ENCODE results near the gene PRDM11. TPM values are rescaled to one million over a fixed set of nuclear protein-coding genes. Genes with fewer than 3 reads are reported as not detected.

PRDM11 gene
- total RNA-seq, 2 experiments from 2014 or later = 2.5 to 3.4 TPM

DNA sequence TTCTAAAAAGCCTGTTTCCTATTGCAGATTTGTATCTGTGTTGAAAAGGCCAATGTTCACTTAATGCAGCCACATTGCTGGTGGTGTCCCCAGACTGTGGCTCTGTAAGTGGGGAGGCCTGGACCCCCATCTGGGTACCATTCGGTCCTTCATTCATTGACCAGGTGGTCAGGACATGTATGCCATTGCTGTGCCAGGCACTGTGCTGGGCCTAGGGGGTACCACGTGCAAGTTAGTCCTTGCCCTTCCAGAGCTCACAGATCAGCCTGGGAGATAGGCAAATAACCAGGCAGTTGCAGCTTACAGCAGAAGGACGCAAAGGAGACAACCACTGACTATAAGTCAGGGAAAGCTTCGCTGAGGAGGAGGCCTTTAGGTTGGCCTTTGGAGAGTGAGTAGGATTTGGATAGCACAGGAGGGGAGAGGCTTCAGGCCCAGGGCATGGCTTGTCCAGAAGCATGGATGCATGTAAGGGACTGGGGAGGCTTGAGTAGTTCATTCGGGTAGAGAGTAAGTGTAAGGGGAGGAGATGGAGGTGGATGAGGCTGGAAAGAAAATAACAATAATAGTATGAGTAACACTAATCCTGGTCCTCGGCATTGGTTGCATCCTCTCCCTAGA lies 5.0 kb downstream of the PRDM11 start:
- no peak for DNase-seq
- intact Hi-C loops (cut with DNase I, micrococcal nuclease) = no loop called here
- ChIA-PET CTCF (no interaction called here), POLR2A (no interaction called here)
- peaks cover 35% of the 10 kb centered on the region for H3K4me1 Mint-ChIP-seq (ENCODE audit: low read depth)
- TF ChIP-seq, protein P1, sequence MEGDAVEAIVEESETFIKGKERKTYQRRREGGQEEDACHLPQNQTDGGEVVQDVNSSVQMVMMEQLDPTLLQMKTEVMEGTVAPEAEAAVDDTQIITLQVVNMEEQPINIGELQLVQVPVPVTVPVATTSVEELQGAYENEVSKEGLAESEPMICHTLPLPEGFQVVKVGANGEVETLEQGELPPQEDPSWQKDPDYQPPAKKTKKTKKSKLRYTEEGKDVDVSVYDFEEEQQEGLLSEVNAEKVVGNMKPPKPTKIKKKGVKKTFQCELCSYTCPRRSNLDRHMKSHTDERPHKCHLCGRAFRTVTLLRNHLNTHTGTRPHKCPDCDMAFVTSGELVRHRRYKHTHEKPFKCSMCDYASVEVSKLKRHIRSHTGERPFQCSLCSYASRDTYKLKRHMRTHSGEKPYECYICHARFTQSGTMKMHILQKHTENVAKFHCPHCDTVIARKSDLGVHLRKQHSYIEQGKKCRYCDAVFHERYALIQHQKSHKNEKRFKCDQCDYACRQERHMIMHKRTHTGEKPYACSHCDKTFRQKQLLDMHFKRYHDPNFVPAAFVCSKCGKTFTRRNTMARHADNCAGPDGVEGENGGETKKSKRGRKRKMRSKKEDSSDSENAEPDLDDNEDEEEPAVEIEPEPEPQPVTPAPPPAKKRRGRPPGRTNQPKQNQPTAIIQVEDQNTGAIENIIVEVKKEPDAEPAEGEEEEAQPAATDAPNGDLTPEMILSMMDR (IDR thresholded peaks at IDR 0.05) = no peak
- Histone ChIP-seq H3K4me1 (ENCODE audit: insufficient read depth, low read length) (peaks cover 14% of the 10 kb centered on the region), H3K9me3 (ENCODE audit: control insufficient read depth in 1 of 2, insufficient read depth in 1 of 2, low read length in 2 of 2) (no peaks in the 10 kb centered on the region), H3K27me3 (ENCODE audit: control insufficient read depth in 1 of 2, insufficient read depth in 2 of 2, low read length in 2 of 2) (no peaks in the 10 kb centered on the region), H3K36me3 (ENCODE audit: insufficient read depth, low read length) (no peaks in the 10 kb centered on the region), H3K4me3 (ENCODE audit: low read length) (no peak overlapping the region), H3K27ac (ENCODE audit: low read depth in 1 of 2, low read length in 2 of 2) (no peak overlapping the region)
- no peak overlapping the region for H3K27ac Mint-ChIP-seq
- no peaks in the 10 kb centered on the region for H3K36me3 Mint-ChIP-seq (ENCODE audit: low read depth)
- H3K4me3 Mint-ChIP-seq = no peak overlapping the region
- ATAC-seq (ENCODE audit: poor library complexity) = no peak
- no peaks in the 10 kb centered on the region for H3K27me3 Mint-ChIP-seq
- H3K9me3 Mint-ChIP-seq = no peaks in the 10 kb centered on the region

DNA sequence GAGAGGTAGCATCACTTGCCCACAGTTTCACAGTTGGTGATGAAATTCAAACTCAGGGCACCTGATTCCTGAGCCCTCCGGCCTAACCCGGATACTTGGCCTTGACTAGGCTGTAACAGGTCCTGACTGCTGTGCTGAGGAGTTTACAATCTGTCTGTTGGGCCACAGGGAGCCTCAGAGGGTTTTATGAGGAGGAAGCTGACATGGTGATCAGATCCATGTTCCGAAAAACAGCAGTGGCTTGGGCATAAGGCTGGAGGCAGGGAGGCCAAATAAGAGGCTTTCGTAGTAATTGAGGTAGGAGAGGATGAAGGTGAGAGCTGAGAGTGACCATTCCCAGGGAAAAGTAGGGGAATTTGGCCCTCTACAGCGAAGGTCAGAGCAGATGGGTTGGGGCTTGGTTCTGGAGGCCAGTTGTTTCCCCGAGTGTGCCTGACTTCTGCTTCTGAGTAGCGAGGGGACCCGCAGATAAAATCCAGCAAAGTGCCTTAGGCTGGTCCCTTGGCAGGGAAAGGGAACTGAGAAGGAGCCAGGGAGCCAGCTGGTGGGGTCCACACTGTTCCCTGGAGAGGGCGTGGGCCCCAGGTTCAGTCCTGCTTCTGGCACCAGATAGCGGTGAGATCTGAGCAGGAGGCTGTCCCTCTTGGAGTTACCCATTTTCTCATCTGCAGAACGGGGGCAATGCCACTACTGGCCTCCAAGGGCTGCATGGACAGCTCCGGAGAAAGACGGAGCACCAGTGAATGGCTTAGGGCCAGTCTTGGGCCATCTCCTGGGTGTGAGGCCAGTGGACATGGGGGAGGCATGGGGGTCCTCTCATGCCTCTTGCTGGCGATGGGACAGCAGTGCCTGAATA lies 6.5 kb downstream of the PRDM11 start:
- H3K4me3 ChIP-seq (ENCODE audit: low read length) = no peak overlapping the region
- no peaks in the 10 kb centered on the region for H3K36me3 ChIP-seq (ENCODE audit: insufficient read depth, low read length)
- DNase-seq (no peak), ATAC-seq (ENCODE audit: poor library complexity) (no peak)
- H3K9me3 ChIP-seq (ENCODE audit: control insufficient read depth in 1 of 2, insufficient read depth in 1 of 2, low read length in 2 of 2) = no peaks in the 10 kb centered on the region
- H3K27me3 ChIP-seq (ENCODE audit: control insufficient read depth in 1 of 2, insufficient read depth in 2 of 2, low read length in 2 of 2) = no peaks in the 10 kb centered on the region
- ChIA-PET POLR2A (no interaction called here), CTCF (no interaction called here)
- Mint-ChIP-seq H3K9me3 (no peaks in the 10 kb centered on the region), H3K36me3 (ENCODE audit: low read depth) (no peaks in the 10 kb centered on the region), H3K27ac (no peak overlapping the region), H3K4me1 (ENCODE audit: low read depth) (peaks cover 34% of the 10 kb centered on the region), H3K27me3 (no peaks in the 10 kb centered on the region), H3K4me3 (no peak overlapping the region)
- no peak overlapping the region for H3K27ac ChIP-seq (ENCODE audit: low read depth in 1 of 2, low read length in 2 of 2)
- intact Hi-C loops (cut with DNase I, micrococcal nuclease) = no loop called here
- peaks cover 7% of the 10 kb centered on the region for H3K4me1 ChIP-seq (ENCODE audit: insufficient read depth, low read length)
- TF ChIP-seq, protein P1 (IDR thresholded peaks at IDR 0.05) = no peak

DNA sequence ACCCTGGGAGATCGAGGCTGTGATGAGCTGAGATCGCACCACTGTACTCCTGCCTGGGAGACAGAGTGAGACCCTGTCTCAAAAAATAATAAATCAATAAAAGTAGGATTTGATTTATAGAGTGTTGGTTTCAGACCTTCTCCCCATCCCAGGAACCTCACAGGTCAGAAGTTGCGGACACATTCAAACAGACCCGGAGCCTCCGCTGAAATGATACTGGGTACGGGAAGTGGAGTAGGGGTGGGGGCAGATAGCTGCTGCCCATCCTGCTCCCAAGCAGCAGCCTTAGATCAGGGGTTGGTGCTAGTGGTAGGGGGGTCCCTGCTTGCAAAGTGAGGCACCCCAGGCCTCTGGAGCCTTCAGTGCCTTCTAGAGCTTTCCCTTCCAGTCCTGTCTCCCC lies 7.8 kb downstream of the PRDM11 start:
- peaks cover 2% of the 10 kb centered on the region for H3K4me1 ChIP-seq (ENCODE audit: insufficient read depth, low read length)
- intact Hi-C loops (cut with DNase I, micrococcal nuclease) = no loop called here
- no peak overlapping the region for H3K4me3 ChIP-seq (ENCODE audit: low read length)
- Mint-ChIP-seq H3K36me3 (ENCODE audit: low read depth) (no peaks in the 10 kb centered on the region), H3K27ac (no peak overlapping the region), H3K27me3 (no peaks in the 10 kb centered on the region), H3K9me3 (no peaks in the 10 kb centered on the region), H3K4me3 (no peak overlapping the region), H3K4me1 (ENCODE audit: low read depth) (peaks cover 23% of the 10 kb centered on the region)
- ATAC-seq (ENCODE audit: poor library complexity) (no peak), DNase-seq (no peak)
- H3K27ac ChIP-seq (ENCODE audit: low read depth in 1 of 2, low read length in 2 of 2) = no peak overlapping the region
- no peaks in the 10 kb centered on the region for H3K9me3 ChIP-seq (ENCODE audit: control insufficient read depth in 1 of 2, insufficient read depth in 1 of 2, low read length in 2 of 2)
- TF ChIP-seq, protein P1 (IDR thresholded peaks at IDR 0.05) = no peak
- ChIA-PET POLR2A (no interaction called here), CTCF (no interaction called here)
- H3K36me3 ChIP-seq (ENCODE audit: insufficient read depth, low read length) = no peaks in the 10 kb centered on the region
- no peaks in the 10 kb centered on the region for H3K27me3 ChIP-seq (ENCODE audit: control insufficient read depth in 1 of 2, insufficient read depth in 2 of 2, low read length in 2 of 2)
